ENCODE measurements around the gene ASB6. TPM values are rescaled to one million over a fixed set of nuclear protein-coding genes. Genes with fewer than 3 reads are reported as not detected.

ASB6 gene, protein sequence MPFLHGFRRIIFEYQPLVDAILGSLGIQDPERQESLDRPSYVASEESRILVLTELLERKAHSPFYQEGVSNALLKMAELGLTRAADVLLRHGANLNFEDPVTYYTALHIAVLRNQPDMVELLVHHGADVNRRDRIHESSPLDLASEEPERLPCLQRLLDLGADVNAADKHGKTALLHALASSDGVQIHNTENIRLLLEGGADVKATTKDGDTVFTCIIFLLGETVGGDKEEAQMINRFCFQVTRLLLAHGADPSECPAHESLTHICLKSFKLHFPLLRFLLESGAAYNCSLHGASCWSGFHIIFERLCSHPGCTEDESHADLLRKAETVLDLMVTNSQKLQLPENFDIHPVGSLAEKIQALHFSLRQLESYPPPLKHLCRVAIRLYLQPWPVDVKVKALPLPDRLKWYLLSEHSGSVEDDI
- 18.6 TPM for total RNA-seq

DNA sequence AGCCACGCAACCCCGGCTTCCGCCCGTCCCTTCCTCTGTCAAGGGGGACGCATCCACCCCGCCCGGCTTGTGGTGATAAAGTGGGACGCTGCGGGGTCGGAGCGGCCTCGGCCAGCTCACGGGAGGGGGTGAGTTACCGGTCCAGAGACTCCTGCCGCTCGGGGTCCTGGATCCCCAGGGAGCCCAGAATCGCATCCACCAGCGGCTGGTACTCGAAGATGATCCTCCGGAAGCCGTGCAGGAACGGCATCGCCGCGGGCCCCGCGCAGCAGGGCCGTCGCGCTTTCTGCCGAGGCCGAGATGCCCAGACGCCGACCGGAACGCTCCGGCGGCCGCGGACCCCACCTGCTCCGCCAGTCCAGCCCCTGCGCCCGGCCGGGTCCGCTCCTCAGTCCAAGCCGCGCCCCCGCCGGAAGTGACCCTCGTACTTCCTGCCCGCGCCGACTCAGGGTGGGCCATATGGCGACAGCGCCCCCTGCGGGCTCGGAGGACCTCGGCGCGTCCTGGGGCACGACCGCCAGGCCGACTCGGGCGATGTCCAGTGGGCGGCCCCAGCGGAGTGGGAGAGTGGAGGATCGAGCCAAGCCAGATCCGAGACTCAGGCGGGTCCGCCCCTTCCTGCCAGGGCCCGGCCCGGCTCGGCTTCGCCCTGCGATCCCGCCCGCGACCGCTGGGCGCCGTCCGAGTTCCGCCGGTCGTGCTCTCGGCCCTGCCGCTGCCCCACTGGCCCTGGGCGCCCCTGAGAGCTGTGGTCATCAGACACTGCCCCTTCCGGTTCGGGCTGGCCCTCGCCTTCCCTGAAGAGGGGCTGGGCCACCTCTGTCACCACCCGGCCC lies at the start of gene ASB6:
Gene ASB6, minus strand, starts transcription at position 402 of the 836 bp plus-strand sequence. Its CDS starts 152 bp downstream, at position 250.
- intact Hi-C loops (cut with DNase I) = loop anchor here (5.0 kb wide), 1 partner anchor 140 kb away; no protein-coding TSS in a partner anchor
- DNase-seq (ENCODE audit: low spot score) = peak; percentile 99
- ATAC-seq = peak; percentile 96

DNA sequence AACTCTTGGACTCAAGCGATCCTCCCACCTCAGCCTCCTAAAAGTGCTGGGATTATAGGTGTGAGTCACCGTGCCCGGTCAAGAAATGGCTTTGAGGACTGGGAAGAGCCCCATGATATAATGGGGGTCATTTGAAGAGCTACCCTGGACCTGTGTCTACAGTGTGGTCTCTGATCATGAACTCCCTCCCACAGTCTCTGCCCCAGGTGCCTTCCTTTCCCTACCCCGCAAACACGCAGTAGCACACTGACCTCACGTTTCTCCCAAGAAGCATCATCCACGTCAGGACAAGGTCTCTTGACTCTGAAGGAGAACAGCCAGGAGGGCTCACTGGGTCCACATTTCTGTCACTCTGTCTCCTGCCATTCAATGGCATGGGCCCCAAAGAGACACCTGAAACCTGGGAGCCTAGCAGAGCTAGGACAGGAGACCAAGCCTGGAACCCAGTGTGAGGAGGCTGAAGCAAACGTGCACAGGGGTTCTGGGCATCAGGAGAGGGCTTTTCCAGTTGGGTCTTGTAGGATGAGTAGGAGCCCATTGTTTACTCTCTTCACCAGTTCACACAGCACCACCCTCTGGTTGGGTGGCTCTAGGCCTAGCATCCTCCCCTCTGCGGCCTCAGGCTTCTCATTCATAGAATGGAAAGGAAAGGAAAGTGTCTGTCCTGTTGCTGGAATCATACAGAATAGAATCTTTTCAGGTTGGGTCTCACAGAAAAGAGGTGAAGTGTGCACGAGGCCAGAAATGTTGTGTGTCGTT lies 46.5 kb upstream of the ASB6 start:
- ATAC-seq = no peak
- DNase-seq (ENCODE audit: low spot score) = no peak
- intact Hi-C loops (cut with DNase I) = no loop called here

DNA sequence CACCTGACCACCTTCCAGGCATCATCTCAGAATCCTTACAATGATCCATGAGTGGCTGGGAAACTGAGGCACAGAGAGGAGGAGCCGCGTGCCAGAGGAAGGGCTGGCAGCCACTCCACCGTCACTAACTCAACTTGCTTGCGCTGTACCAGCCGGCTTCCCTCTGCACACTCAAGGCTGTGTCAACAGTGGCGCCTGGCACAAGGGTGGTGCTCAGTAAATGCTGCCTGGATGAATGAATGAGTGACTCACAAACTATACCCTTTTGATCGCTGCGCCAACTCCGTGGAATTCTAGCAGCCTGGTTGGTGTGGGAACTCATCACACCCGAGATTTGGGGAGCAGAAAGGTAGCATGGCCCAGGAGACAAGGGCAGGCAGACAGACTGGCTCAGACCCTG lies 45.4 kb upstream of the ASB6 start:
- DNase-seq (ENCODE audit: low spot score) (no peak), ATAC-seq (no peak)
- intact Hi-C loops (cut with DNase I) = no loop called here

DNA sequence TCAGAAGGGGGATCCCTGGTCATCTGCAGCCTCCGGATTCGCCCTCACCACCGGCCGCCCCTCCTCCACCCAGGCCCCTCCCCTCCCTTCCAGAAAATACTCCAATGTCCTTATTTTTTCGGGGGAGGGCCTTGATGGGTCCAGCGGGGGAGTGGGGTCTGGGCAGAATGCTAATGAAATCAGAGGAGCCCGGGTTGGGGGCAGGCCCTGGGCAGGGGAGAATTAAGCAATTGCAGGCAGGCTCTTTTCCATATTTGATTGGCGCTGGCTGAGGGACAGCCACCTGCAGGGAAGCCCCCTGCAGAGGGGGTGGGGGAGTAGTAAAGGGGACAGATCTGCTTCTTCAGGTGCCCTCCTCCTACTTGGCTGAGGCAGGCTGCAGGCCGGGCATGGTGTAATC lies 44.8 kb upstream of the ASB6 start:
- DNase-seq (ENCODE audit: low spot score) (no peak), ATAC-seq (no peak)
- intact Hi-C loops (cut with DNase I) = no loop called here

DNA sequence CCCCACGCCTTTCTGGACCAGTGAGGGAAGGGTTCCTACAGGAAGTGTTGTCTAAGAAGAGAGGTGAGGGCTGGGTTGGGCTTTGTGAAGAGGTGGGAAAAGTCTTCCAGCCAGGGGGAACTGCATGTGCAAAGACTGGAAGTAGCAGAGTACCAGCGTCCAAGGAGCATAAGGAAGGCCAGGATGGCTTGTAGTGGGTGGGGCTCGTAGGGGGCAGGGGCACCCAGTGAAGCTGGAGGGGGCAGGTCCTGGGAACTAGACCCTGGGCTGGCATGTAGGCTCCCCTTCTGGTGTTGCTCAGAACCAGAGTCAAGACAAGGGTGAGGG lies 43.9 kb upstream of the ASB6 start:
- intact Hi-C loops (cut with DNase I) = no loop called here
- no peak for ATAC-seq
- no peak for DNase-seq (ENCODE audit: low spot score)

DNA sequence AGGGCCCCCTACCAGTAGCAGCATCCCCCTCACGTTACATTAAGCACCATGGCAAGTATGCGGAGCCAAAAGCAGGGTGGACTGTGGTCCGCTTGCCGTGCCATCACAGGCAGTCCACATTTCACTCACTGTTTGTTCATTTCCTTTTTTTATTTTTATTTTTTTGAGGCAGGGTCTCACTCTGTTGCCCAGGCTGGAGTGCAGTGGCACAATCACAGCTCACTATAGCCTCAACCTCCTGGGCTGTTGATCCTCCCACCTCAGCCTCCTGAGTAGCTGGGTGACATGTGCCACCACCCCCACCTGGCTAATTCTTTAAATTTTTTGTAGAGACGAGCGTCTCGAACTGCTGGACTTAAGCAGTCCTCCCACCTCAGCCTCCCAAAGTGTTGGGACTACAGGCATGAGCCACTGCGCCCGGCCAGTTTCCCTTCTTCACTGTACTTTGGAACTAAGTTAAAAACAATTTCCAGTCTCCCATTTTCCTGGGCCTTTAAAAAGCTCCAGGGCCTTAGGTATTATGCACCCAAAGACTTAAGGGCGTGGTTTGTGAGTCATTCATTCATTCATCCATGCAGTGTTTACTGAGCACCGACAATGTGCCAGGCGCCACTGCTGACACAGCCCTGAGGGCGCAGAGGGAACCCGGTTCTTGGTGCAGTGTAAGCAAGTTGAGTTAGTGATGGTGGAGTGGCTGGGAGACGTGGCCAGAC lies 43.4 kb upstream of the ASB6 start:
- intact Hi-C loops (cut with DNase I) = no loop called here
- ATAC-seq (no peak), DNase-seq (ENCODE audit: low spot score) (no peak)

DNA sequence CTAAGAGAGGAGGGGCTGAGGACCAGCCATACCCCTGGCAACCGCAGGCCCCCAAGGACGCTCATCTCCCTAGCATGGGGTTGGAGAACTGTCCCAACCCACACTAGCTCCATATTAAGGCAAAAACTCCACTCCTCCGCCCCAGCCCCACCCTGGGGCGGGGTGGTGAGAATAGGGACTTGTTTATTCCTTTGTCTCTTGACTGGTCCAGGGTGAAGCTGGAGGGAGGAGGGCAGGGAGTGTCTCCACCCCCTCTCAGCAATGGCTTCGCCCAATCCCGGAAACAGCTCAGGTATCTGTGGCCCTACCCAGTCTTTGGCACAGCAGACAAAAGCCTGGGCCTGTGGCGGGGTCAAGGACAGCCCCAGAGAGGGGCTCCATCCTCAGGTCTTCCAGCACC lies 40.4 kb upstream of the ASB6 start:
- intact Hi-C loops (cut with DNase I) = loop anchor here (5.0 kb wide), 1 partner anchor 1610 kb away; no protein-coding TSS in a partner anchor
- DNase-seq (ENCODE audit: low spot score) (no peak), ATAC-seq (no peak)

DNA sequence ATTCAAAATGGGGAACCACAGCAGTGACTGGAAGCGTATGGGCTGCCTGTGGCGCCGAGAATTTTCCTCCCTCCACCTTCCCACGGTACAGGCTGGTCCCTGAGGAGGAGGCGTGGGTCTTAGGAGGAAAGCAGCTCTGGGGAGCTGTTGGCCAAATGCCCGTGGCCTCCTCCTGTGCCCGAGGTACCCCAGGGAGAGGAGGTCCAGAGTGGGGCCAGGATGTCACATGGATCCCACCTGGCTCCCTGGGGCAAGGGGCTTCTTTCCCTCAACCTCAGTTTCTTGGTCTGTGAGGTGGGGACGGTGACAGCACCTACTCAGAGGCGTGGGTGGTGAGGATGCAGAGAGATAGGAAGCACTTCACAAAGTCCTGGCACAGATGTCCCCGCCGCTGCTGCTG lies 40.0 kb upstream of the ASB6 start:
- ATAC-seq (no peak), DNase-seq (ENCODE audit: low spot score) (no peak)
- intact Hi-C loops (cut with DNase I) = loop anchor here (5.0 kb wide), 1 partner anchor 1610 kb away; no protein-coding TSS in a partner anchor

DNA sequence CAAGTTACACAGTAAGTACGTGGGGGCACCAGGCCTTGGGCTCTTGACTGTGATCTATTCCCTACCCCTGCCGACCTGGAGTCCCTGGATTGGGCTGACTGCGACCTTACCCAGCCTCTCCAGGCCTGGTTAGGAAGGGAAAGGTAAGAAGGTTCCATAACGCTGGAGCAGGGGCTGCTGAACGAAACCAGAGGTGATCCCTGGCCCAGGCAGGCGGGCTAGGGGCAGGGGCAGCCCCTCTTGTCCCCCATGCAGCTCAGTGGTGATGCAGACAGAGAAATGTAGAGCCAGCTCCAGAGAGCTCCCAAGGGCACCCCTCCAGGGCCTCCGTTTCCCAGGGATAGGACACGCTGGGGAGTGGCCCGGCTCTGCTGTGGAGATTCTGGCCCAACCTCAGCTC lies 37.6 kb upstream of the ASB6 start:
- ATAC-seq = no peak
- DNase-seq (ENCODE audit: low spot score) = no peak
- intact Hi-C loops (cut with DNase I) = no loop called here

DNA sequence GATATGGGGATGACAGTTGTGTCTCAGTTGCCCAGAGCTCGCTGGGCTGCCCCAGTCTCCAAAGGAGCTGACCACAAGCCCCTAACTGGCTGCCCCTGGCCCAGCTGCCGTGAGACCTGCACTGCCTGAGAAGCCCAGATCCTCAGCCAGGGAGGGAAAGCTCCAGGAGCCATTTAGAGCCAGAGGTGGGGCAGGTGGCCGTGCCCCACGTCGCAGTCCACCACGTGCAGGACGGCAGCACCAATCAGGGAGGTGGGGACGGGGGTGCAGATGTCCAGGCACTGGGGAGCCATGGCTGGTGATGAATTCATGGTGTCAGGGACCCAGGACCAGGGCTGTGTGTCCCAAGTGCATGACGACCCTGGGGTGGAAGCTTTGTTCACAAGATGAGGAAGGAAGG lies 36.9 kb upstream of the ASB6 start:
- ATAC-seq = no peak
- intact Hi-C loops (cut with DNase I) = no loop called here
- DNase-seq (ENCODE audit: low spot score) = no peak

DNA sequence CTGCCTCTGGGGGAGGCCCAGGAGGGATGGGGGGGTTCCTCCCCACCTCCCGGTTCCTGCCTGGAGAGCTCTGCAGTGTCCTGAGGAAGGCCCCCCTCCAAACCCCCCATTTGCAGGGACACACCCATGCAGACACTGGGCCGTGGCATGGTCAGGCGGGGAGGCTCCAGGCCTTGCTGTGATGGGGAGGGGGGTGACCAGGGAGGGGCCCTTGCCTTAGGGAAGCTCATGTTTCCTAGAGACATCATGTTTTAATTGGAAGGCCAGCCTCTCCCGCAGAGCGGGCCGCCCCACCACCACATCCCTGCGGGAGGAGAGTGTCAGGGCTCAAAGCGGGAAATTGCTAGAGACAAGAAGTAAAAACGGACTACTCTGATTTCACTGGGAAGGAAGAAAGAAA lies 35.5 kb upstream of the ASB6 start:
- intact Hi-C loops (cut with DNase I) = no loop called here
- ATAC-seq (peak; percentile 47), DNase-seq (ENCODE audit: low spot score) (no peak)

DNA sequence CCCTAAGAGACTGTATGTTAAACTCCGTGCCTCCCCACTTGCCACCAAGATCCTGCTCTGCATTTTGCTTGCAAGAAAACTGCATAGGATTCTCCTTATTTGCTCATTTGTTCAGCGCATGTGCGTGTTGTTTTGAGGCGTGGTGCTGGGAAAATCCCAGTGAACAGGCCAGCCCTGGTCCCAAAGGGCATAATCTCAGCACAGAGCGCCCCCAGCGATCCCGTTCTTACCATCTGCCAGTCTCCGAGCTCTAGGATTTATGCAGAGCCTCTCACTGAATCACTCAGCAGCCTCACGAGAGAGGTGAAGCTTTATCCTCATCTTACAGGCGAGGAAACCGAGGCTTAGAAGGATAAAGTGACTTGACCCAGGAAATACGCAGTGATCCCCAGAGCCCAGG lies 35.0 kb upstream of the ASB6 start:
- ATAC-seq = peak; percentile 48
- no peak for DNase-seq (ENCODE audit: low spot score)
- intact Hi-C loops (cut with DNase I) = no loop called here

DNA sequence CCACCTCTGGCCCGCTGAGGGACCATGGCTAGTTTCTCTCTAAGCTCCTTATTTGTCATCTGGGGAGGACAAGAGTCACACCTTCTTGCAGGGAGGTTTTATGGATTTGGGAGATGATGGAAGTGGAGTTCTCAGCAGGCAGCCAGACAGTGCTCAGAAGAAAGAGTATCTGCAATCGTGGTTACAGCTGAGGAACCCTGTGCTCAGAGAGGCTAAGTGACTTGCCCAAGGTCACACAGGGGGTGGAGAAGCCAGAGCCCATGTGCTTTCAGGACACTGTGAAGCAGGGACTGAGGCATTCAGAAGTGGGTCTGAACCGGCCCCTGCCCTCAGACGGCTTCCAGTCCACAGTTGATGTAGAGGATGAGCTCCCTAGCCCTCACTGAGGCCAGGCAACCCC lies 34.3 kb upstream of the ASB6 start:
- ATAC-seq = no peak
- intact Hi-C loops (cut with DNase I) = no loop called here

DNA sequence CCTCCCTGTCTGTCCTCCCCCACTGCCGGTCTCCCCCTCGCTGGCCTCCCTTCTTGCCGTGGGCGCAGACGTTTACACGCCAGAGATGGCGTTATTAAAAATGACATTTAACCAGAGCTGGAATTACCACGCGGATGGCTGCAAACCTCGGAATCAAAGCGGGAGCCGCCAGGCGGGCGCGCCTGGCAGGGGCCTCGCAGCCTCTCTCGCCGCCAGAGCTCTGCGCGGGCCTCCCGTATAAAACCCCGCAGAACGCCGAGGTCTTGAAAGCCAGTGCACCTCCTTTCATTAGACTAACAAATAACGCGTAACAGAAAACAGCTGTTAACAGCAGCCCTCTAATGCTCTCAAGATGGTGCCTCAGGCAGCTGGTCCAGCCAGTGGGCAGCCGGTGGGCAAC lies 33.7 kb upstream of the ASB6 start:
- ATAC-seq = no peak
- intact Hi-C loops (cut with DNase I) = no loop called here
- DNase-seq (ENCODE audit: low spot score) = no peak

More for the DNA sequence above, 34.3 kb upstream of the ASB6 start:
- DNase-seq (ENCODE audit: low spot score) = no peak

DNA sequence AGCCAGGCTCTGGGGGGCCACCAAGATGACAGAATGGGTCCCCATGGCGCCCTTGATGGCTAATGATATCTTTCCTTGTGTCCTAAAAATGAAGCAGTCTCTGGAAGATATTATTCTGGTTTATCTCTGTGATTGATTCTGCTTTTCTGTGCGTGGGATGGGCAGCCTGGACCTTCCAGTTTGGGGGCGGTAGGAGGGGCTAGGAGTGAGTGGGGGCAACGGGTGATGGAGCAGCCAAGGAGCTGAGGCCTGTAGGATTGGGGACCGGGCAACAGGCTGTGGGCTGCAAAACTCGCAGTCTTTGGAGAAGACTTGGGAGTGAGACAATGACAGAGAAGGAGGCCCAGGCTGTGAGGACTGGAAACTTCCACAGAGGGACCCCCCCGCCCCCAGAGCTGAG lies 32.3 kb upstream of the ASB6 start:
- DNase-seq (ENCODE audit: low spot score) = no peak
- no peak for ATAC-seq
- intact Hi-C loops (cut with DNase I) = no loop called here

DNA sequence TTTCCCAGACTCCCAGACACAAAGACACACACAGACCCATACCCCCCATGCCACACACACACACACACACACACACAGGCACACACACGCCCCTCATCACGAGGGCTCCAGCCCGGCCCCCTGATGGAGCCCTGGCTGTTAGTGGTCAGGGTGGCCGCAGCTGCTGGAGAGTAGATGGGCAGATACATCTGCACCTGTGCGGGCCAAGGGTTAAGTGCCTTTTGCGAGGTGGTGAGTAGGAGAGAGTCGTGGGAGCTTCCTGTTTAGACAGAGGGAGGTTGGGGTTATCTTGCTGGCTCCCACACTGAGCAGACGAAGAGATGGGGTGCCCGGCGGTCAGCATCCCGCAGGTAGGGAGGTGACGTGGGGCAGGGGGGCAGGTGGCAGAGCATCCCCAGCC lies 31.7 kb upstream of the ASB6 start:
- intact Hi-C loops (cut with DNase I) = no loop called here
- DNase-seq (ENCODE audit: low spot score) (no peak), ATAC-seq (no peak)

DNA sequence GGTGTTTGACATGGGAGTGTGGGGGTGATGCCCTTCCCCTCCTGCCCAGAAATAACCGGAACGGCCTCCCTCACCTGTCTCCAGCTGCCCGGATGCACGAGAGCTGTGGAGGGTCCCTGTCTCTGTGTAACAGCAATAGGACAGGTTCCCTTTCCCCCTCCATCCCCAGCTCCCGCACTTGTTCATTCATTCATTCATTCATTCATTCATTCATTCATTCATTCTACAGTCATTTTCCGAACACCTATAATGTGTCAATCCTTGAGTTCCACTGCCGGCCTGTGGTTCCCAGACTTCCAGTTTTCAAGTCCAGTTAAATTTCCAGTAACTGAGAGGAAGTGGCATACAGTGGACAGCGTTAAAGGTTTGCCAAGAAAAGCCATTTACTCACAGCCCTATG lies 30.8 kb upstream of the ASB6 start:
- no peak for DNase-seq (ENCODE audit: low spot score)
- intact Hi-C loops (cut with DNase I) = no loop called here
- no peak for ATAC-seq

DNA sequence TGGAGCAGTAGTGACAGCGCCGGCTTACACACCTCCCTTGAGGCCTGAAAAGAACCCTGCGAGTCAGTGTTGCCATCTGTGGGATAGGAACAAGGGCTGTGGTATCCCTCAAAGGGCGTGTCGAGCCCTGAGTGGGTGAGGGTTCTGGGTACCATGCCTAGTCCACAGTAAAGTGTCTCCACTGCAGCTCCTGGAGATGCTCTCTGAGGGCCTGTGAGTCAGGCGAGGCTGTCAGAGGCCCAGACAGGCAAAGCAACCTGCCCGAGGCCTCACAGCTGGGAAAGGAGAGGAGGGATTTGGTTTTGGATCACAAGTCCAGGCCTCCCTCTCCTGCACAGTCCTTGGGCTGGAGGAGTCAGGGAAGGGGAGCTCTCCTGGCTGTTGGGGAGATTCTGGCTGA lies 29.6 kb upstream of the ASB6 start:
- no peak for ATAC-seq
- DNase-seq (ENCODE audit: low spot score) = no peak
- intact Hi-C loops (cut with DNase I) = no loop called here

DNA sequence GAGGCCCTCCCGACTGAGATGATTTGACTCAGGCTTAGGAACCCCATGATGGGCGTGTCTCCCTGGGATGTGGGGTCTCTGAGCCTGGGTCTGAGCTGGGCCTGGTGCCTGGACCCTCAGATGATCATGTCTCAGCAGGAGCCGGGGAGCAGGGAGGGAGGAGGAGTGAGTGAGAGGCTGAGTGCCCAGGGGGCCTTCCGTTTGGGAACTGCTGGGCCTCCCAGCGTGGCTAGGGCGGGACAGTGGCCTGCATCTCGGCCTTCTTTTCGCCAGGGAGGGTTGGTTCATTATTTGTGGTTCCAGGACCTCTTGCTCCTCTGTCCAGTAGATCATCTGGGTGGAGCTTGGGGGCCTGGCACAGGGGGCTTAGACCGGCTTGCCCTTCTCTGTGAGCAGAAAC lies 29.1 kb upstream of the ASB6 start:
- DNase-seq (ENCODE audit: low spot score) = no peak
- ATAC-seq = no peak
- intact Hi-C loops (cut with DNase I) = no loop called here

Measured in sciatic nerve (tissue), 2 donors.